ENCODE data around the gene URI1.

The URI1 gene

DNA sequence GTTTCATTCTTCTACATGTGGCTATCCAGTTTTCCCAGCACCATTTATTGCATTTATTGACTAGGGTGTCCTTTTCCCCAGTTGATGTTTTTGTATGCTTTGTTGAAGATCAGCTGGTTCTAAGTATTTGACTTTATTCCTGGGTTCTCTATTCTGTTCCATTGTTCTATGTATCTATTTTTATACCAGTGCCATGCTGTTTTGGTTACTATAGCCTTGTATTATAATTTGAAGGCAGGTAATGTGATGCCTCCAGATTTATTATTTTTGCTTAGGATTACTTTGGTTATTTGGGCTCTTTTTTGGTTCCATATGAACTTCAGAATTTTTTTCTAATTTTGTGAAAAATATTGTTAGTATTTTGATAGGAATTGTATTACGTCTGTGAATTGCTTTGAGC is 80.6 kb downstream of the URI1 start:
- no peak overlapping the region for H3K4me3 ChIP-seq (ENCODE audit: low read depth, low read length)
- TF ChIP-seq, protein P1, sequence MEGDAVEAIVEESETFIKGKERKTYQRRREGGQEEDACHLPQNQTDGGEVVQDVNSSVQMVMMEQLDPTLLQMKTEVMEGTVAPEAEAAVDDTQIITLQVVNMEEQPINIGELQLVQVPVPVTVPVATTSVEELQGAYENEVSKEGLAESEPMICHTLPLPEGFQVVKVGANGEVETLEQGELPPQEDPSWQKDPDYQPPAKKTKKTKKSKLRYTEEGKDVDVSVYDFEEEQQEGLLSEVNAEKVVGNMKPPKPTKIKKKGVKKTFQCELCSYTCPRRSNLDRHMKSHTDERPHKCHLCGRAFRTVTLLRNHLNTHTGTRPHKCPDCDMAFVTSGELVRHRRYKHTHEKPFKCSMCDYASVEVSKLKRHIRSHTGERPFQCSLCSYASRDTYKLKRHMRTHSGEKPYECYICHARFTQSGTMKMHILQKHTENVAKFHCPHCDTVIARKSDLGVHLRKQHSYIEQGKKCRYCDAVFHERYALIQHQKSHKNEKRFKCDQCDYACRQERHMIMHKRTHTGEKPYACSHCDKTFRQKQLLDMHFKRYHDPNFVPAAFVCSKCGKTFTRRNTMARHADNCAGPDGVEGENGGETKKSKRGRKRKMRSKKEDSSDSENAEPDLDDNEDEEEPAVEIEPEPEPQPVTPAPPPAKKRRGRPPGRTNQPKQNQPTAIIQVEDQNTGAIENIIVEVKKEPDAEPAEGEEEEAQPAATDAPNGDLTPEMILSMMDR (IDR thresholded peaks at IDR 0.05; ENCODE audit: borderline replicate concordance, insufficient read depth, low read depth, low read length), result no peak

DNA sequence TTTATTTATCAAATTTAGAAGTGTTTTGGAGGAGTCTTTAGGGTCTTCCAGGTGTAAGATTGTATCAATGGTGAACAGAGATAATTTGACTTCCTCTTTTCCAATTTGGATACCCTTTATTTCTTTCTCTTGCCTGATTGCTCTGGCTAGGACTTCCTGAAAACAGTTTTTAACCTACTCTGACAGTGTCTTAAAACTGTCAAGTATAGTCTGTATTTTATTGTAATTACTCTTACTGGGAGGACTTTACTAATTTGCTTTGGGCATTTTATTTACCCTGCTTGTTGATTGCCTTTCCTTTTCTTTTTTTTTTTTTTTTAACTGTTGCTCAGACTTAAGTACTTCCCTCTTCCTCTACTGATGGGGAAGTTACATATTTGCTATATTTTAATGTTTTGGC is 81.3 kb downstream of the URI1 start:
- H3K4me3 ChIP-seq (ENCODE audit: low read depth, low read length), result no peak overlapping the region
- TF ChIP-seq, protein P1 (IDR thresholded peaks at IDR 0.05; ENCODE audit: borderline replicate concordance, insufficient read depth, low read depth, low read length), result no peak

GRCh38 chr19:30024091-30024490 is 82.1 kb downstream of the URI1 start:
- TF ChIP-seq, protein P1 (IDR thresholded peaks at IDR 0.05; ENCODE audit: borderline replicate concordance, insufficient read depth, low read depth, low read length), result no peak
- no peak overlapping the region for H3K4me3 ChIP-seq (ENCODE audit: low read depth, low read length)

DNA sequence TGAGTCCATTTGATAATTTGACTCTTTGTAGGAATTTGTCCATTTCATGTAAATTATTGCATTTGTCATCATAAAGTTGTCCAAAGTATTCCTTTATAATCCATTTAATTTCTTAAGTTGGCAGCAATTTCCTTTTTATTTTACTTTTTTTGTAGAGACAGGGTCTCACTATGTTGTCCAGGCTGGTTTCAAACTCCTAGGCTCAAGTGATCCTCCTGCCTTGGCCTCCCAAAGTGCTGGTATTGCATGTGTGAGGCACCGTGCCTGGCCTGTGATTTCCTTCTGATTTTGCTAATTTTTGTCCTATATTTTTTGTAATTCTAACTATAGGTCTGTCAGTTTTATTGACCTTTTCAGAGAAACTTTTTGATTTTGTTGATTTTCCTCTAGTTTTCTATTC is 84.9 kb downstream of the URI1 start:
- H3K4me3 ChIP-seq (ENCODE audit: low read depth, low read length), result no peak overlapping the region
- TF ChIP-seq, protein P1 (IDR thresholded peaks at IDR 0.05; ENCODE audit: borderline replicate concordance, insufficient read depth, low read depth, low read length), result no peak

DNA sequence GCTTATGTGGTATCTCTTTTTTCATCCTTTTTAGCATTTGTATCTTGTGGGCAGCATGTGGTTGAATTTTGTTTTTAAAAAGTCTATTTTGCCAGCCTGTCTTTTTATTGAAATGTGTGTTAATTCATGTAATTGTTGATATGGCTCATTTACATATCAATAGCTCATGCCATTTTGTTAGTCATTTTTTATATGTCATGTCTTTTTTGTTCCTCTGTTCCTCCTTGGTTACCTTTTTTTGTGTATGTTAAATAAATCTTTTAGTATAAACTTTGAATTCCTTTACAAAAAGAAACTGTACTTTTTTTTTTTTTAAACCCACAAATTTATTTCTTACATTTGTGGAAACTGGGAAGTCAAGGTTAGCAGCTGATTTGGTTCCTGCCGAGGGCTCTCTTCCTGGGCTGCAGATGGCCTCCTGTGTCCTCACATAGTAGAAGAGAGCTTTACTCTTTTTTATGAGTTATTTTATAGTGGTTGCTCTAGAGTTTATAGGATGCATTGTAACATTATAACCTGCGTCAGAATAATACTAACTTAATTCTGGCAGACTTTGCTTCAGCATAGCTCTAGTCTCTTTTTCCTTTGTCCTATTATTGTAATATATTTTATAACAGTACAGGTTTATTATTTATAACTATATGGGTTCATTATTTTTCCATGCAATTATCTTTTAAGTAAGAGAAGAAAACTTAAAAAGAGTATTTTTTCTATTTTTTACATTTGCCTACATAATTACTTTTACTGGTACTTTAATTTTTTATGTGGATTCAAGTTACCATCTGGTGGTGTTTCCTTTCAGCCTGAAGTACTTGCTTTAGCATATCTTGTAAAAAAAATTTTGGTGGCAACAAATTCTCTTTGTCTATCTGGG is 86.3 kb downstream of the URI1 start:
- no peak overlapping the region for H3K4me3 ChIP-seq (ENCODE audit: low read depth, low read length)

GRCh38 chr19:30028992-30029343 is 86.9 kb downstream of the URI1 start:
- H3K4me3 ChIP-seq (ENCODE audit: low read depth, low read length), result no peak overlapping the region
- TF ChIP-seq, protein P1 (IDR thresholded peaks at IDR 0.05; ENCODE audit: borderline replicate concordance, insufficient read depth, low read depth, low read length), result no peak

More for the DNA sequence above, 86.3 kb downstream of the URI1 start:
- TF ChIP-seq, protein P1 (IDR thresholded peaks at IDR 0.05; ENCODE audit: borderline replicate concordance, insufficient read depth, low read depth, low read length), result no peak
